GM18520 (cell line): ENCODE results near the gene PMFBP1.
"Not testable (repeated sequence)": the region's sequence is repeated elsewhere in the genome, so short reads cannot be mapped to it uniquely, and the experiment has no call there.

ENCODE experiments used
- ATAC-seq: cut with Tn5 transposase; IDR thresholded peaks from one replicate; pipeline ENCODE4 v1.9.1; 2021; ENCODE audit not compliant: unreplicated experiment

Gene PMFBP1

DNA sequence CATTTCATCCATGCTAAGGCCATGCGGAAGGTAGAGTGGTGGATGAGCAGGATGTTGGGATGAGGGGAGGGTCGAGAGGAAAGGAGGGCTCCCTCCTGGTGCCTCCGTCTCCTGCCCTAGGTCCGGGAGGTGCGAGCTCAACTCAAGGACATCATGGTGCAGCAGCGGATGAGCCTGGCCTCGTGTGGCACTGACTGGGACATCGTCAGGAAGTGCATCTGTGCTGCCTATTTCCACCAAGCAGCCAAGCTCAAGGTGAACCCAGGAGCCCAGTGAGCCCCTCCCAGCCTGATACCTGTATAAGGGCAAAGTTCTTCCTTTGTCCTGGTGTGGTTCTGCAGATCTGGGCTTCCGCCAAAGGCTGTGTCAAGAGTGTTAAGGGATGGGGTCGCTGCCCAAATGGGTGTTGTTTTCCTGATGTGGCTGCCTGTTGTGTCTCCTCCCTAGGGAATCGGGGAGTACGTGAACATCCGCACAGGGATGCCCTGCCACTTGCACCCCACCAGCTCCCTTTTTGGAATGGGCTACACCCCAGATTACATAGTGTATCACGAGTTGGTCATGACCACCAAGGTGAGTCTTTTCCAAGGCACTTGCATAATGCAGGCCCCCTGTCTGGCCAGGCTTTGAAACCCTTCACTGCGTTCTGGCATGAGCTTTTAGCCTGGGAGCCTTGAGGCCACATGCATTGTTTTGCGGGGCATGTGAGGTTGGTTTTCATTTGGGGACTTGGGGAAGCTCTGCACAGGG, 63.4 kb downstream of the PMFBP1 start:
- ATAC-seq: no peak

DNA sequence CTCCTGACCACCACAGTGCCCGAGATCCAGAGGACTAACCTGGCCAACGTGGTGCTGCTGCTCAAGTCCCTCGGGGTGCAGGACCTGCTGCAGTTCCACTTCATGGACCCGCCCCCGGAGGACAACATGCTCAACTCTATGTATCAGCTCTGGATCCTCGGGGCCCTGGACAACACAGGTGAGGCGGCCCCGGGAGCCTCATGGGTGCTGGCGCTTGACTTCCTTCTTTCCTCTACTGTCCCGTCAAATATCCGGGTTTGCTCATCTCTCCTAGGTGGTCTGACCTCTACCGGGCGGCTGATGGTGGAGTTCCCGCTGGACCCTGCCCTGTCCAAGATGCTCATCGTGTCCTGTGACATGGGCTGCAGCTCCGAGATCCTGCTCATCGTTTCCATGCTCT, 64.6 kb downstream of the PMFBP1 start:
- ATAC-seq: no peak

DNA sequence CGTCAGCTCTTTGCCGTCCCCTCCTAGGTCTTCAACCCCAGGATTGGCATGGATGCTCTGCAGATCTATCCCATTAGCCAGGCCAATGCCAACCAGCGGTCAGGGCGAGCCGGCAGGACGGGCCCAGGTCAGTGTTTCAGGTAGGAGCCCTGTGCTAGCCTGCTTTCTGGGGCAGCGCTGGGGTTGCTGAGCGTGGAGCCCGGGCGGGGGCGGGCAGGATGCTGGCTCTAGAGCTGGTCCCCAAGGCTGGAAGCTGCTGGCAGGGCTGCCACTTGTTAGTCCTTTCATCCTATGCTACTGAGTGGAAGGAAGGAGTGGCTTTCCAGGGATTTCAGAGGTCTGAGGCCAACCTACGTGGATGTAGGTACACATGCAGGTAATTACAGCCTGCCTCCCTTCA, 66.0 kb downstream of the PMFBP1 start:
- no peak for ATAC-seq

DNA sequence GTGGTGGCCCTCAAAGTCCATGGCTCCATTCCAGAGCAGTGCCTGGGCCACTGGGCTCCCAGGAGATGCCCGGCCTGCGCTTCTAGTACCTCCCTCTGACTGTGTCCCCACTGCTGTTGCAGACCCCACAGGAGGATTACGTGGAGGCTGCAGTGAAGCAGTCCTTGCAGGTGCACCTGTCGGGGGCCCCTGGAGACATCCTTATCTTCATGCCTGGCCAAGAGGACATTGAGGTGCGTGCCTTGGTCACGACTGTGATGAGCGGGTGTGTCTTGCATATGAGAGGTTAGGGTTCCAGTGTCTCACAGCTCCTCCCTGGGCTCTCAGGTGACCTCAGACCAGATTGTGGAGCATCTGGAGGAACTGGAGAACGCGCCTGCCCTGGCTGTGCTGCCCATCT, 67.0 kb downstream of the PMFBP1 start:
- ATAC-seq: no peak

DNA sequence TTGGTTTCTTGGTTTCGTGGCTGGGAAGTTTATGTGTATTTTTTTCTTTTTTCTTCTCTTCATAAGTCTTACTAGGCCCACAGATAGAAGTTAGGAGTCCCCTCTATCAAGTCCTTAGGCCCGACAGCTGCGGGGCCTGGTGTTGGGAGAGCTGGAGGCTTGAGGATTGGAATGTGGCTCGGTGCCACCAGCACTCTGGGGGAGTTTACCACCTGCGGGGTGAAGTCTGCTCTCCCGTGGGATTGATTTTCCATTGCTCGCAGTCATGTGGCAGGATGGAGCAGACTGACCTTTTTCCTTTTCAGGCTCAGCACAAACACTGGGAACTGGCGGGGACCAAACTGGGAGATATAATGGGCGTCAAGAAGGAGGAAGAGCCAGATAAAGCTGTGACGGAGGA, 70.8 kb downstream of the PMFBP1 start:
- no peak for ATAC-seq

DNA sequence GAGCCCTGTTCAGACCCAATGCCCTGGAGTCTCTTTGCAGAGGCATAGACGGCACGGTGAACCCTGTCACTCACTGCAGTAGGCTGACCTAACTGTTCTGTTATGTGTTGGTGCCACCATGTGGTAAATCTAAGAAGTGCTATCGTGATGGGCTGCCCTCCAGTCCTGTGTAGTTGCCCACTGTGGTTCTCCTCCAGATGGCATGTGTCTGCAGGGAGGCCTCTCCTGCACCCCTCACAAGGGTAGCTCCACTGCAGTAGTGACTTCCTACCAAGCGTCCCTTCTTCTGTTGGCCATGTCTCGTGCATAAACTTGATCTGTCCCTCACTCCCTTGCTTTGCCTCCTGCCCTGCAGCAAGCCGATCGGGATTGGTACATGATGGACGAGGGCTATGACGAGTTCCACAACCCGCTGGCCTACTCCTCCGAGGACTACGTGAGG, 72.6 kb downstream of the PMFBP1 start:
- ATAC-seq: peak; percentile 45

DNA sequence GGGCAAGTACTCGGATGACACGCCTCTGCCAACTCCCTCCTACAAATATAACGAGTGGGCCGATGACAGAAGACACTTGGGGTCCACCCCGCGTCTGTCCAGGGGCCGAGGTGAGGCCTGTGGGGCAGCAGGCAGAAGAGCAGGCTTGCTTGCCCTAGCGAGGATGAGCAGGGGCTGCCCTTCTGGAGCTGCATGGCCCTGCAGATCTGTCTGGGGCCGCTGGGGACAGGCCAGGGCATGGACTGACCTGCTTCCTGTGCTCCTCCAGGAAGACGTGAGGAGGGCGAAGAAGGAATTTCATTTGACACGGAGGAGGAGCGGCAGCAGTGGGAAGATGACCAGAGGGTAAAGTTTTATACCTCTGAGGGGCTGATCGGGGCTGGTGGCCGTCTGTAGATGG, 73.0 kb downstream of the PMFBP1 start:
- ATAC-seq: no peak

DNA sequence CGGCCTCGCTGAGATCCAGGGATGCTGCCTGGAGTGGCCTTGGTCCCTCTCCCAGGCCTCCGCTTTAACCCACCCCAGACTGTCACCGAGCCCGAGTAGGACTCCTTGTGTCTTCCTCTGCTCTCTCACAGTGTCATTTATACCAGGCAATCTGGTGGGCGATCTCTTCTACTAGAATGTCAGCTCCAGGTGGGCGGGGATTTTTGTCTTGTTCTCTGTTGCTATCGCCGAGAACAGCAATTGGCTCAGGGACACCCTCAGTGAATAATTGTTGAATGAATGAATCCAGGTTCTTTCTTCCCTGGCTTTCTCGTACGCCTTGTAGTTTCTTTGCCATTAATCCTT, 77.7 kb downstream of the PMFBP1 start:
- no peak for ATAC-seq

DNA sequence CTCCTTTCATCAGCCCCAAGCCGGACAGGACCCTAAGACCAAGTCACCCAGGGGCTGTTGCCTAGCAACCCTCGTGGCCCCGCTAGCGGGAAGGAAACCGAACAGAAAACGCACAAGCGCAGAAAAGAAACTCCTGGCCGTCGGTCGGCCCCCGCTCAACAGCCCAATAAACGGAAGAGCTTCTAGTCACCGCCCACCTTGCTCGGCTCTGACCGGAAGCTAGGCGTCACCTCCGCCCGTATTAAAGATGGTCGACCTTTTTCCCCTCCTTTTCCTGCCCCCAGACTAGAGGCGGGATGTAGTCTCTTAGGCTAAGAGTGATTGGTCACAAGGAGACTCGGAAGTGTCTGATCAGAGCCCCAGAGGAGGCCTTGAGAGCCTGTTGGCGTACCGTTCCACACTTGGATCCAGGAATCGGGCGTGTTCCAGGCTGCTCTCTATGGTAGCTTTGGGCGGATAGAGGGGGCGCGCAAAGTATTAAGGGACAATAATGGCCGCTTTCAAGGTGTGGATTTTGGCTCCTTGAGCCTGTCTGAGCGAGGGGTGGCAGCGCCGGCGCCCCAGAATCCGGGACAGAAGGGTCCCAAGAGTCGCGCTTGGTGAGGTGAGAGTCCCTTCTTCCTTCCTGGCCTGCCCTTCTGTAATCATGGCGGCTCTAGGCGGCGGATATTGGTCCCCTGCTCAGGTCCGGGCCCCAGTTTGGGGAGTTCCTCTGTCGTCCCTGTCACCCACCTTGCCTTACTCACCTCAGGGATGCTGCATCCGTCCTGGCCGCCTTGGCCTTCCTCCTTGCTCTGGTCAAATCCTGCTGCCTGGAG, 78.3 kb downstream of the PMFBP1 start, which contains the start of the genes DHX38 and TXNL4B:
DHX38 (plus strand) TSS at position 400 of the 818 bp plus-strand sequence. CDS start 2,311 bp downstream, outside the sequence.
TXNL4B (minus strand) TSS at position 173 of the 818 bp plus-strand sequence. CDS start 2,871 bp downstream, outside the sequence.
- ATAC-seq: peak; percentile 97

DNA sequence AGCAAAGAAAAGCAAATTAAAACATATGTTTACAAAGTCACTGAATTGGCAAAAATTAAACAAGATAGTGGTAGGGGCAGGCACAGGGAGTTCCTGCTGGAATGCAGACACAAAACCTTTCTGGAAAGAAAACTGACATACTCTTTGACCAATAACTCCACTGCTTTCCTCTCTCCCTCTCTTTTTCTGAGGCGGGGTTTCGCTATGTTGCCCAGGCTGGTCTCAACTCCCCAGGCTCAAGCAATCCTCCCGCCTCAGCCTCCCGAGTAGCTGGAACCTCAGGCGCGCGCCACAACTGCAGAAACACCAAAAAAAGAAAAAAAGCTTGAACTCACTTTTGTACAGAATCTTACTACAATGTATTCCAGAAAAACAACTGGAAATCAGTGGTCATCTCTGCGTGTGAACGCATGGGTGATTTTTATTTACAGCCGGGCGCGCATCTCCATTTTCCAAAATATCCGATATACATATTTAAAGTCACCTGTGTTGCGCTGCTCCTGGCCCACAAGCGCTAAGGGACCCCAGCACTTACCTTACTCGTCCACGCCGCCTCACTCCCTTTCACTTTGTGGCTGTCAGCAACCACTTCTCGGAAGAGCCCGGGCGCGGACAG, 79.0 kb downstream of the PMFBP1 start:
- ATAC-seq: no peak

DNA sequence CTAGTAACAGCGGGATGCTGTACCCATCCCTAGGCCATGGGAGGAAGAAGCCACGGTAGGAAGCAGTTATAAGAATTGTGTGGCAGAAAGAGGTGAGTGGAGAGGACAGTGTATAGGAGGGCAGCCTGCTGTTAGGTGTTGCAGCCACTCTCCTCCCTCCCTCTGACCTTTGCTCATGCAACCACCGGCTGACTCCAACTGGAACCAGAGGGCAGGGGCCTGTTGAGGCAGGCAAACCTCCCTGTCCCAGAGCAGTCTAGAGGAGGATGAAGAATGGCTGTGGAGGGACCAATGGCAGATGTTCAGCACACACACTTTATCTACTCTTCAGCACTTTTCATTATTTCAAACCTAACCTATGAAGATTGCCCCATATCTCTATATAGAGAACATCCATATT, 80.7 kb downstream of the PMFBP1 start:
- no peak for ATAC-seq

DNA sequence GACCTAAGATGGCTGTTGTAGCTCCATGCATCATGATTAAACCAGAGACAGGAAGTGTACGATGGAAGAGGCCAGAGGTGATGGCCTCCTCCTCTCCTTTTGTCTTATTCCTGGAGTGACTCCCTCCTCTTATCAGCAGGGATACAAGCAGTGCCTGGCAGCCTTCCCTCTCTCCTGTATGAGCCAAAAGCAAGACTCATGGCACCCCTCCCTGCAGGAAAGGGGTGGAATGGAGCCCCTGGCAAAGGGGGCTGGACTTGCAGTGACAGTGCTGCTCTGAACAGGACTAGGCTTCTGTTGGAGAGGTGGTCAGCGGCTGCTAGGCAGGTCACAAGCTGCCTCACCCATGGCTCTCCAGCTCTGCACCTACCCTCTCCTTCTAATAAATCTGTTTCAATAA, 87.0 kb downstream of the PMFBP1 start:
- no peak for ATAC-seq

DNA sequence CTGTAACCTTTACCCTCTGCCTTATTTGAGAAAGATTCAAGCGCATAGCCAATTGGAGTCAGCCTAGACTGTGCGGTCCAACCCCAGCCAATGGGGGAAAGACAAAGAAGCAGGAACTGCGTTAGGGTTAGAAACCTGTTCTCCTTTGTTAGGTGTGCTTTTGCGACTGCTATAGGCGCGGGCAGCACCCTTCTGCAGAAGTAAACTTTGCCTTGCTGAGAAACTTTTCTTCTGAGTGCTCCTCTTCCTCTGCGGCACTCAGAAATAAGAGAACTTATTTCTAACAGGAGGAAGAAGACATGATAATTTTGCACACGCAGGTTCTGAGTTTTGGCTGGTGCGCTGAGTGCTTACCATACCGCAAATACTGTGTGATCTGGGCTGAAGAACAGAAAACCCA, 87.5 kb downstream of the PMFBP1 start:
- ATAC-seq: no peak

DNA sequence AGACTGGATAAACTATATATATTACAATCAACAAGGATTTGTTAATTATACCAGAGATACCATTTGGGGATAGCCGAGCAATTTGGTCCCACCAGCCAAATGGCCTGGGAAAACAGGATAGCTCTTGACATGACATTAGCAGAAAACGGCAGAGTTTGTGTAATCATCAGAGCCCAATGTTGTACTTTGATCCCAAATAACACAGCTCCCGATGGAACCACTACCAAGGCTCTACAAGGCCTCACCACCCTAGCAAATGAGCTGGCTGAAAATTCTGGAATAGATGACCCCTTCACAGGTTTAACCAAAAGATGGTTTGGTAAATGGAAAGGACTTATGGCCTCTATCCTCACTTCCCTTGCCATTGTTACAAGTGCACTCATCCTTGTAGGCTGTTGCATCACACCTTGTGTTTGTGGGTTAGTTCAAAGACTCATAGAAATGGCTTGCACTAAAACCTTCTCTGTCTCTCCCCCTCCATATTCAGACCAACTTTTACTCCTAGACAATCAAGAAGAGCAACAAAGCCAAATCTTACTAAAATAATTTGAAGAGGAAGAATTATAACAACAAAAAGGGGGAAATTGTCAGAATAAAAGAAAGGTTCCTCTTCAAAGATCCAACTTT, 88.1 kb downstream of the PMFBP1 start:
- no peak for ATAC-seq

DNA sequence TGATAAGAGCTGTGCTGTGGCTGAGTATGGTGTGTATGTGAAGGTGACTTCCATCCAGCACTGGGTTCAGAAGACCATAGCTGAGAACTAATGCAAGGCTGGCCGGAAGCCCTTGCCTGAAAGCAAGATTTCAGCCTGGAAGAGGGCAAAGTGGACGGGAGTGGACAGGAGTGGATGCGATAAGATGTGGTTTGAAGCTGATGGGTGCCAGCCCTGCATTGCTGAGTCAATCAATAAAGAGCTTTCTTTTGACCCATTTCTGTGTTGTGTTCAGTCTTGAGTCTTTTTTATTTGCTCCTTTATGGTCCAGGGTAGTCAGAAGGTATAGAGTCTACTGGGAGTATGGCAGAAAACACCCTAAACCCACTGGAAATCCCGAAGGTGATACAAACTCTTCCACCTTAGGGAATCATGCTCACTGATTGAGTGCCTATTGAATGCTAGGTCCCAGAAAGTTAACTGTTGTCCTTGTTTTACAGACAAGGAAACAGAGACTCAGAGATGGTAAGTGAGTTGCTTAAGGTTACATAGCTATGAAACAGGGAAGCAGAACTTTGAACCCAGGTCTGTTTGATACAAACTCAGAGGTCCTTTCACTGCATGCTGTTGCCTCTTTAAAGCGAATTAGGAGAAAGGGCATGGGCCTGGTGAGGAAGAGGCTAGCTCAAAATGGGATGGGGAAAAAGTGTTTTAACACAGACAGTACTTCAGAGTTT, 94.8 kb downstream of the PMFBP1 start:
- ATAC-seq: not testable (repeated sequence)

DNA sequence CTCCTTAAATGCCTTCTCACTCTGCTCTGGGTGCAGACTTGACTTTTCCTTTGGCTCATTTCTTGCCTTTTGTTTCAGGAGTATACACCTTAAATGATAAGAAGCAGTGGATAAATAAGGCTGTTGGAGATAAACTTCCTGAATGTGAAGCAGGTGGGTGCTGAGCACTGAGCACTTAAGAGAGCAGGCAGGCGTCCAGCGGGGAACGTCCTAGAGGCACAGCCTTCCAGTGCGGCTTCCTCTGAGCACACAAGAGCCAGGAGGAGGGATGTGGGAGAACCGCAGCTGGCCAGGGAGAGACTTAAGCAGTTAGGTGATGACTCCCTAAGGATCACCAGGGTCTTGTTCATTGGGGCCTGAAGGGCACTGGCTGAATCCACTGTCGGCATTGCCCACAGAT, 96.9 kb downstream of the PMFBP1 start:
- not testable (repeated sequence) for ATAC-seq

DNA sequence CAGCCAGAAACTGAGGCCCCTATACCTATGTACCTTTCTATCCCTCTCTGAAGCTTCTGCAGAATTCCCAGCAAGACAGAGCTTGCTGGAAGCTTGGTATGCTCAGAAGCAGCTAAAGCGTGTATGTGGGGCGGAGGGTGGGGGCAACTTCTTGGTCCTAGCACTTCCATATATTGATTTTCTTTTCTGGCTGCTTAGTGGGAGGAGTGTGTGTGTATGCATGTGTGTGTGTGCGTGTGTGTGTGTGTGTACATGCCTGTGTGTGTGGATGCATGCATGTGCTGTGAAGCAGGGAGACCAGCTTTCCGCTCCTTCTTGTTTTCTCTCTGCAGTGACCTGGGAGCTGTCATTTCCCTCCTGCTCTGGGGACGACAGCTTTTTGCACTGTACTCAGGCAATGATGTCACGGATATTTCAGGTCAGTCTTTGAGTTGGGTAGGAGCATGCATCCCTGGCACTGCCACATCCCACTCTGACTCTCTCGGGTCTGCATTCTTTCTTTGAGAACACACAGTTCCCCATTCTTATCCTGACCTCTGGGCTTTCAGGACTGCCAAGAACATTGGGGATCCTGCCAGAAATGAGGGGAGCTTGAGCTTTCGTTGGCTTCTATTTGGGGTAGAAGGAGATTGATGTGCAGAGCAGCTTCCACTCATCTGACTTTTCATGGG, 98.3 kb downstream of the PMFBP1 start:
- no peak for ATAC-seq

DNA sequence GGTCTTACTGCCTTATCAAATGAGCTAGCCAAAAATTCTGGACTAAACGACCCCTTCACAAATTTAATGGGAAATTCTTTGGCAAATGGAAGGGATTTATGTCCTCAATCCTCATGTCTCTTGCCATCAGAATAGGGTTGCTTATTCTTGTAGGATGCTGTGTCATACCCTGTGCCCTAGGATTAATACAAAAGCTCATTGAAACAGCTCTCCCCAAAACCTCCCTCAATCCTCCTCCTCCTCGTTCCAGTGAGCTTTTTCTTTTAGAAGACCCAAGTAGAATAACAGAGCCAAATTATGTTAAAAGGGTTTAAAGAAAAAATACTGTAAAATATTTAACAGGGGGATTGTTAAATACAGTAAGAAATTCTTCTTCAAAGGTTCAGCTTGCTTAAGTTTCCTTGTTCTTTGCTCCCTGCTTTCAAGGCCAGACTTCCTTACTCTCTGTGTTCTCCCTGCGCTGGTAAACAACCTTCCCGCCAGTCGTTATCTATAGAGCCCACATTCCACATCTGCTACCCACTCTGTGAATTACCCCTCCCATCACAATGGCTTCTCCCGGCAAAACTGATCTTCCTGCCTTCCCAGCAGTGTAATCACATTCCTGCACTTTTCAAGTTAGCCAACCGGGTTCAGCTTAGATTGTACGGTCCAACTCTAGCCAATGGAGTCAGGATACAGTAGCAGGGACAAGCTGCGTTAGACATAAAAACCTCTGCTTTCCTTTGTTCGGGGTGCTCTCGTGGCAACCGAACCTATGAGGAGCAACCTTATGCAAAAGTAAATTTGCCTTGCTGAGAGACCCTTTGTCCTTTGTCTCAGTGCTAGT, 99.2 kb downstream of the PMFBP1 start:
- no peak for ATAC-seq
